DMS53 treated with DMSO at 0.1 percent for 48 hours (cell line): ENCODE results near the gene FAH.

ENCODE experiments used
- DNase-seq: peaks from one replicate; lab custom pipeline; 2025; ENCODE audit not compliant: unreplicated experiment; lab: John Stamatoyannopoulos, UW

Gene FAH

GRCh38 chr15:80199366-80199765, 46.6 kb downstream of the FAH start:
- DNase-seq = no peak

DNA sequence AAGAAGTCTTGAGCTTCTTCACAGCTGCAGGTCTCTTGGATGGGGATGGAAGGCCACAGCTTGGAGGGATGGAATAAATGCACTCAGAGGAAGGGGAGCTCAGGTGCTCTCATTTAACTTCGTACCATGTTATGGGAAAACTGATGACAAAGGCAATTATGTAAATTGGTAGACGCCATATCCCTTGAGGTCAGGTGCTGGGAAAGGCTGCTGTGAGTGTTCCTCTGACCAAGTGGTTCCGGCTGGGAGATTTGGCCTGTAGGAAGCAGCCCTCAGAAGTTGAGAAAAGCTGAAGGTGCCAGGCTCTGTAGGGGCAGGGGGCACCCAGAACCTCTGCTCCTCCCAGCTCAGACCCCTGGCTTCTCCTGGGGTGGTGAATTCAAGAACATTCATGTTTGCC, 47.1 kb downstream of the FAH start:
- DNase-seq = no peak

GRCh38 chr15:80201256-80202015, 48.6 kb downstream of the FAH start:
- DNase-seq = no peak

- DNase-seq = no peak
Measured at GRCh38 chr15:80202016-80202315, 49.2 kb downstream of the FAH start.

- no peak for DNase-seq
Measured at GRCh38 chr15:80202641-80203360, 50.0 kb downstream of the FAH start.

DNA sequence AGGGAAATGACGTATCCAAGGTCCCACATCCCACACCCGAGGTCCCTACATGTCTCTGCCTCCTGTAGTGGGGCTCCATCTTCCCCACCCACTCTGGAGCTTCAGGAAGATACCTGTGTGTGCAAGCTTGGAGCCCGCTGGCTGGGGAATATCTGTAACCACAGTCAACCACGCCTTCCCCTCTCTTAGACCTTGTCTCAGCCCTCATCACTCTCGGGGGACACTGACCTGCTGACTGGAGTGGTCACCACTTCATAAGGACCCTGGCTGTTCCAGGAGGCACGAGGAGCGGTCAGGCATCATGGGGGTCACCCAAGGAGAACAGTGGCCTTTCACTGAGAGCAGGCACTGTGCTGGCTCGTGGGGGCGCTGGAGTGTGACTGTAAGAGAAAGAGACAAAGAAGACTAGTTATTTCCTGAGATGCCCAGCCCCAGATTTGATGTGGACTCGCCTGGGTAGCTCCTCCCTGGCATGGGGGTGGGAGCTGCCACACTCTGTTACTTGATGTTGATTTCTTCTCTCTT, 50.6 kb downstream of the FAH start:
- DNase-seq = no peak

DNA sequence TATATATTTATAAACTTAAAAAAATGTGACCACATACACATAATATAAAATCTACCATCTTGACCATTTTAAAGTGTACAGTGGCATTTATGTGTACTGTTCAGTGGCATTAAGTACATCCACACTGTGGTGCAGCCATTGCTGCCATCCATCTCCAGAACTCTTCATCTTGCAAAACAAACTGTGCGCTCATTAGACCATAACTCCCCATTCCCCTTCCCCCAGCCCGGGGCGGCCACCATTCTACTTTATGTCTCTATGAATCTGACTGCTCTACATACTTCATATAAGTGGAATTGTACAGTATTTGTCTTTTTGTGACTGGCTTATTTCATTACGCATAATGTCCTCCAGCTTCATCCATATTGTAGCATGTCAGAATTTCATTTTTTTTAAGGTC, 51.4 kb downstream of the FAH start:
- DNase-seq = no peak

- no peak for DNase-seq
Measured at GRCh38 chr15:80207887-80208286, 55.1 kb downstream of the FAH start.

- no peak for DNase-seq
Measured at GRCh38 chr15:80208758-80209734, 56.2 kb downstream of the FAH start.

DNA sequence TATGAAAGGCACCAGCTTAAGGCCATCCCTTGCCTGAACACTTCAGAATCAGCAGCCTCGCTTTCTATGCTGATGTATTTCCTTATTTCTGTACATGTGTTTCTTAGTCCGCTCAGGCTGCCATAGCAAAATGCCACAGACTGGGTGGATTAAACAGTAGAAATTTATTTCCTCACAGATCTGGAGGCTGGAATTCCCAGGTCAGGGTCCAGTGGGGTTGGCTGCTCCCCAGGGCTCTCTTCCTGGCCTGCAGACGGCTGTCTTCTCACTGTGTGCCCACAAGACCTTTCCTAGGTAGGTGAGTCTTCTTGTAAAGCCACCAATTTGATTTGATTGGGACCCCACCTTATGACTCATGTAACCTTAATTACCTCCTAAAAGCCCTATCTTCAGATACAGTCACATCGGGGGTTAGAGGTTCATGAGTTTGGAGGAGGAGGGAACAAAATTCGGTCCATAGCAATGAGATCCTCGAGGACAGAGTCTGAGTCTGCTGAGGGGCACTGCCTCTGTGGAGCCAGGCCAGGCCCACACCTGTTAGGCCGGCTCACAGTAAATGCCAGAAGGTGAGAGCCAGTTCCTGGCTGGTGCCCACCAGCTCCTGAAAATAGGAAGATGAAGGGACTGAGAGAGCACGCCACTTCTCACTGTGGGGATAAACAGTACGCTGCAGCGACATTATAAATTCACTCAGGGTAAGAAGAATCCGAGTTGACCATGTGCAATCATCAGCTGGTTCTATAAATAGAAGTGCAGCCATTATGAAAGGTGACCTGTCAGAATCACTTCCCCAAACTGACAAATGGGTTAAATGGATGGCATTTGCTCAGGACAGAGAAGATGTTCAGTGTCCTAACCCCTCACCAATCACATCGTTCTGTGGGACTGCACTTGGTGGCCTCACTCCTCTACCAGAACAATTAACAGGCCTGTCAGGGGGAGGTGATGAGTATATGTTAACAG, 58.1 kb downstream of the FAH start:
- no peak for DNase-seq

DNA sequence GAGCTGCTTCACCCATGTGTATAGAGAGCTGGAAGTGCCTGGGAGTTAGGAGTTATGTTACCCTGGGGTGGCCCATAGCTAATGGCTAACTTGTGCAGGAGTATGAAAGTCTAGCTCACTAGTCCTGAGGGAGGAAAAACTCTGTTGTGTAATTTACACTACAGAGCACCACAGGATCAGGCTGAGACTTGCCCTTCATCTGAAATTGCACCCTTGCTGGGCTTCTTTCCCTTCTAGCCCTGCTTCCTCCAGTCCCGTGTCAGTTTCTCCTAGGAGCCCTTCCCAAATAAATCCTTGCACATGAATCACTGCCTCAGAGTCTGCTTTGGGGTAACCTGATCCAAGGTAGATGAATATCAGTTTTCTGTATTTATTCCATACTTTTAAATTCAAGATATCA, 59.2 kb downstream of the FAH start:
- no peak for DNase-seq

GRCh38 chr15:80214910-80215309, 62.1 kb downstream of the FAH start:
- DNase-seq = no peak

GRCh38 chr15:80216141-80216540, 63.3 kb downstream of the FAH start:
- DNase-seq = no peak

DNA sequence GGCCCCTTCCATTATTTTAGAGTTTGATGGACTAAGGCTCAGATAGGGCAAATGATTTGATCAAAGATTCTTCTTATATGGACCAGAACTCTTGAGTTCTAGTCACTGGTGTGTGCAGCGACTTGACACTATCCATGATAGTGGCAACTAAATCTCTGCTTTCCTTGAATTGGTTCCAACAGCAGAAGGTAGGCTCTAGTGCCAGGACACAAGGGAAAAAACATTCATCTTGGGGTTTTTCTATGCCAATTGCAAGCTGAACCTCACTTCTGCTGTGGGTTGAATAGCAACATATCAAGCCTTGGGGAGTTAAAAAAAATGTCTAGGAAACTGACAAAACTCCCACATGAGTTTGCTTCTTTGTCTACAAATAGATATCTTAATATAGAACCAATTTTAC, 64.1 kb downstream of the FAH start:
- no peak for DNase-seq

DNA sequence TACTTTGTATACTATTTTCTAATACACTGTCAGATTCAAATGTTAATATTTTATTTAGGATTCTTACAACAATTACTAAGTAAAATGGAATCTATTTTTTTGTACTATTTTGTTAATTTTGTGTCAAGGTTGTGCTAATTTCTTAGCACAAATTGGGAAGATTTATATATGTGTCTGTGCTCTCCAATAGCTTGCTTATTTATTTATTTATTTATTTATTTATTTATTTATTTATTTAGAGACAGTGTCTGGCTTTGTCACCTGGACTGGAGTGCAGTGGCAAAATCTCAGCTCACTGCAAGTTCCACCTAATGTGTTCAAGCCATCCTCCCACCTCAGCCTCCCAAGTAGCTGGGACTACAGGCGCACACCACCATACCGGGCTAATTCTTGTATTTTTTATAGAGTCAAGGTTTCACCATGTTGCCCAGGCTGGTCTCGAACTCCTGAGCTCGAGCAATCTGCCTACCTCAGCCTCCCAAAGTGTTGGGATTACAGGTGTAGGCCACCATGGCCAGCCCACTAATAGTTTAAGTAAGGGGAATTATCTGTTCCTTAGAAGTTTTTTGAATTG, 64.6 kb downstream of the FAH start:
- no peak for DNase-seq

DNA sequence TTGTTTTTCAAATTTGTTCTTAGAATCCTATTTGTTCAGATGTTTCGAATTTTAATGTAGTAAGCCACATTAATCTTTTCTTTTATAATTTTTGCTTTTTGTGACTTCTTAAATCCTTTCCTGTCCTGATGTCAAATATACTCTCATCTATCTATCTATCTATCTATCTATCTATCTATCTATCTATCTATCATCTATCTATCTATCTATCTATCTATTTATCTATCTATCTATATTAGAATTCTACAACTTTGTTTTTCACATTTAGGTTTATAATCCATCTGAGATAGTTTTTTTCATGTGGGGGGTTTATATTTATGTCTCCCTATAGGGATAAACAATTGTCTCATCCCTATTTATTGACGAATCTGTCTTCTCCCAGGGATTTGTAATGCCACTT, 67.2 kb downstream of the FAH start:
- DNase-seq = no peak

- no peak for DNase-seq
Measured at GRCh38 chr15:80228959-80229610, 76.3 kb downstream of the FAH start.

DNA sequence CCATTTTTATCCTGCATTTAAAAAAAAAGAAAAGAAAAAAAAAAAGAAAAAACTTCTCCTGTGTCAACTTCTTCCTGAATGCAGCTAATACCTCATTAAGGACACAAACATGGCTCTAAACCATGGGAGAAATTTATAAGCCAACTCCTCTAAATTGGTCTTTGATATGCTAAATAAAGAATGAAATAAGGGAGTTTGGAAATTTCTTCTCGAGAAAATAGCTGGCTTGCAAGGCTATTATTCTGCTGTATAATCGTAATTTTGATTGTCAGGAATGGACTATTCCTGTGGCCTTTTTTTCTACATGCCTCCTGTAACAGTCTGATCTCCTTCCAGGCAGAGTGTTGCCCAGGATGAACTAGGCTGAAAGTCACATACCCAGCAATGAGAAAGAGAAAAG, 78.6 kb downstream of the FAH start:
- no peak for DNase-seq

DNA sequence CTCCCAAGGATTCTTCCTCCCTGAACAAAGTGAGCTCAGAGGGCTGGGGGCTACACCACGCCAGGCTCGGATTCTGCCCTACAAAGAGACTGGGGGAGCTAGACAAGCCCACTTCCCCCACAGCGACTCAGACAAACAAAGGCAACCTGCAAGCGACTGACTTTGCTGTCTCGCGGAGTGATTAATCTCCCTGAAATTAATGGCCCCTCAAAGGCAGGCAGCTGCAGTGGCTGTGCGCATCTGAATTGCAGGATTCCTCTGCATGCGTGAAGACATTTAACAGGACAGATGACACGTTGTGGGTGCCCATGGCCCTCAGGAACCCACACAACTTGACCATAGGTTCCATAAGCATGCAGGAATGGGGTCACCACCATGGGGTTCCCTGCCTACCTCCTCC, 80.8 kb downstream of the FAH start:
- no peak for DNase-seq

DNA sequence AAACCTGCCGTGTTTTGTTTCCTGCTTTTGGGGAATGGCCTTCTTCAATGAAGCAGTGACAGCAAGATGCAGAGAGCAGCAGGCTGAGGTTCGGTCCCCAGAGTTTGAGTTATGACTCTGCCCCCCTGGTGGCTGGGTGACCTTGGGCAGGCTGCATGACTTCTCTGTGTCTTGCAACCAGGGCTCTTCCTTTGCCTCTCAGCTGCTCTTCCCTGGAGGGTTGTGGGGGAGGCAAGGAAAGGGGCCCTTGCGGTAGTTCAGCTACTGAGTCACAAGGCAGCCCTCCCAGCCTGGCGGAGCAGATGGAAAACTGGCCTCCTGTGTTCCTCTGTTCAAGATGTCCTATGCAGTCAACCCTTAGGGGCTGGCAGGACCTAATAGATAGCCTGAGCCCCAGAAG, 82.1 kb downstream of the FAH start:
- DNase-seq = no peak
